NOMO-1 treated with dmso at 0.1 percent for 144 hours (cell line): ENCODE measurements around the gene ATG2B.

ENCODE experiments used
- DNase-seq: peaks from one replicate; lab custom pipeline; 2025; ENCODE audit not compliant: unreplicated experiment; lab: John Stamatoyannopoulos, UW

Gene ATG2B

DNA sequence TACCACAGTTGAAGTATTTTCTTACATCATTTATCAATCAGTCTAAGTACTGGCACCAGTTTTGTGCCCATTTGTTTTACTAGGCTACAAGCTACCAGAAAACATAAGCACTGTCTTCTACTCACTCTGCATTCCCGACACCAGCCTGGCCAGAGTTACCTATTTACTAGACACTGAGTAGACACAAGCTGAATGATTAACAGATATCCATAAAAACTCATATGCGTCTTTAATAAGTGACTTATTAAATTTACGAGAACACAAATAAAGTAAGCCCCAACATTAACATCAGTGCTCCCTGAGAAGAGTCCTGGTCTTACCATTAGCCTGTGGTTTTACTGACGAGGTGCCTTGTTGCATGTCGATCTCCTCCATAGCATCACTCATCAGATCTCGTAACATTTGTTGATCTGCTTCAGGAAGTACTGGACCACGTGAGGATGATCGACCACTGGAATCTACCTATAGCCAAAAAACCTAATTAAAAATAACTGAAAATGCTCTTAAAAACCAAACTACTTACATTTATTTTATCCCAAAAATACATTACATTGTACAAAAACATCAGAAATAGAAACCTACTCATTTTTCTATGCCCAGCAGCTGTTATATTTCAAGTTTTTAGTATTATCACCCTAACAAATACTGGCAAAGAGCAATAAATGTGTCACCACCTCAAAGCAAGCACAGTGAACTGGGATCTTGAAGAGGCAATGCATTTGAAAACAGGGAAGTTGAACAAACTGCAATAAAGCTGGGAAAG is 53.8 kb downstream of the ATG2B start:
- DNase-seq: no peak

DNA sequence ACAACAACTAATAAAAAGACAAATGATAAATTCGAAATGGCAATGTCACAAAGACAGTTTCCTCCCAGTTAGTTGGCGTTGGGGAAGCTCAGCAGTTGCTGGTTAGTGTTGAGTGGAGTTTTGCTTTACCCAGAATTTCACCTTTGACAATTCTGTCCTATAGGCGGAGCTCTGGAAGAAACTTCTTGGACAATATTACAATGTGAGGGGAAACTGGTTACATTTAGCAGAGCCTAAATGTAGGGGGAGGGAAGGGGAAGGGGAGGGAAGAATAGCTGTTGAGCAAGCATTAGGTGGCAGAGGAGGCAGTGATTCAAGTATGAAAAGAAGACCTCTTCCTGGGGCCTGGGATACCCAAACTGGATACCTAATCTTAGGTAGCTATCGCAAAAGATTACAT is 55.7 kb downstream of the ATG2B start:
- DNase-seq: no peak

DNA sequence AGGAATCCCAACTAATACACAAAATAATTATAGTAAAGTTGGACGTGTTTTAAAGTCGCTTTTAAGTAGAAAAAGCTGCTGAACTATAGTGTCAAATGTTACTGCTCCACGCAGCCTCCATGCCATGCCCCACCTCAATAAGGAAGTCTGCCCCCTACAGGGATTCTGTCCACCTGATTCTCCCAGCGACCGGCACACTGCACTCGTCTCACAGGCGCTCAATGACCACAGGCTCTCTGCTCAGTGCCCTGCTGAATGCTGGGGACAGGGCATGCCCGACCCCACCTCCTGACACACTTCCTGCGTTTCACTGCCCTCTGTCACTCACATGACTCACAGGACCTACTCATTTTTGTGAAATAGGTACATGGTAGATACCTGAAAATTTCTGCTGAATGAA is 58.2 kb downstream of the ATG2B start:
- DNase-seq: no peak

DNA sequence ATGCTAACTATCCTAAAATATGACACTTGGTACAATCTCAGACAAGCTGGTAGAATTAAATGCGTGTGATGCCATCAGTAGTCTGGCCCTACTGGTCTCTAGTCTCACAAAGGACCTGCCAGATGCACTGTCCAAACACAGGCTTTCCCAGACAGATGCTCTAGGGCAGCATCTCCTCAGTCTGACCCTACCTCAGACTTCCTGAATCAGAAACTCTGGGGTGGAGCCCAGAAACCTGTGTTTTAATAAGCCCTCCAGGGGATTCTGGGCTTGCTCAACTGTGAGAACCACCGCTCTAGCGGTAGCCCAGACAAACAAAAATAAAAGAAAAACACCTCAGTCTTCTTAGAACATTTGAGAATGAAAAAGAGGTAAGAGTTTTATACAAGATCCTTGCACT is 59.2 kb downstream of the ATG2B start:
- DNase-seq: no peak

DNA sequence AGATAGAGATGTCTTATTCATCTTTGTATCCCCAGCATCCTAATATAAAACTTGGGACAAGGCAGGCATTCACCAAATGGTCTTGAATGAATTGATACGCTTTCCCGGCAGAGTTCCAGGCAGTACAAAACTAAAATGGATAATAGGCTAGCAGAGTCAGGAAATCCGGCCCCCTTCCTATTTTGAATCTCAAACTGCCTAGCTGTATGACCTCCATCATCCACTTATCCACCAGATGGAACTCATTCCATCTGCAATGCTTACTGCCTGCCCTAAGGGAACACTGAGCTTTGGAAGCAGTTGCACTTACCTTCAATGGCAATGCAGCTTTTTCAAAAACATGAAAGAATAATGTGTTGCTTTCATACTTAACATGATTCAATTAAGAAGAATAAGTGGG is 63.7 kb downstream of the ATG2B start:
- DNase-seq: no peak

DNA sequence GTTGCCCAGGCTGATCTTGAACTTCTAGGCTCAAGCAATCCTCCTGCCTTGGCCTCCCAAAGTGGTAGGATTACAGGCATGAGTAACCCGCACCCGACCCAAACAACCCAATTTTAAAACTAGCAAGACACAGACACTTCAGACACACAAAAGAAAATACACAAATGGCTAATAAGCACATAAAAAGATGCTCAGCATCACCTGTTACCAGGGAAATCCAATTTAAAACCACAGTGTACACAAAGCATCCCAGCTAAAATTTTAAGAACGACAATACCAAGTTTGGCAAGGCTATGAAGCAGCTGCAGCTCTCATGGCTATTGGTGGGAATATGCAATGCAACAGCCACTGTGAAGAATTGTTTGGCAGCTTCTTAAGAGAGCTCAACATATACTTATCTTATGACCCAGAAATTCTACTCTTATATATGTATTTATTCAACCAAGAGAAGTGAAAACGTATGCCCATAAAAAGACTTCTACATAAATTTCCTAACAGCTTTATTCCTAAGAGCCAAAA is 65.1 kb downstream of the ATG2B start:
- no peak for DNase-seq

DNA sequence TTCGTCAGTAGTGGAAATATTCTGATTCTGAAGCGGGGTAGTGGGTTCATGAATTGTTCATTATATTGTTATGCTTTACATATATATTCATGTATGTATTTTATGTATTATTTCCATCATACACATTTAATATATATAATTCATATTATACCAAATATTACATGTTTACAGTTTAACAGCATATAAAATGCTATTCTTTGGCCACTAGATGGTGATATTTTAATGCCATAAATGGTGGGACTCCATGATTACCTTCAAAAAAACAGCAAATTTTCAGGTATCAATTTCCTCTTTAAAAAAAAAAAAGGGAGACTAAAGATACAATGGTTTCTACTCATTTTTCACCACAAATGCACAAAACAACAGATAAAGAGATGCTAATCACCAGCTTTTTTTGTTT is 66.1 kb downstream of the ATG2B start:
- DNase-seq: no peak

DNA sequence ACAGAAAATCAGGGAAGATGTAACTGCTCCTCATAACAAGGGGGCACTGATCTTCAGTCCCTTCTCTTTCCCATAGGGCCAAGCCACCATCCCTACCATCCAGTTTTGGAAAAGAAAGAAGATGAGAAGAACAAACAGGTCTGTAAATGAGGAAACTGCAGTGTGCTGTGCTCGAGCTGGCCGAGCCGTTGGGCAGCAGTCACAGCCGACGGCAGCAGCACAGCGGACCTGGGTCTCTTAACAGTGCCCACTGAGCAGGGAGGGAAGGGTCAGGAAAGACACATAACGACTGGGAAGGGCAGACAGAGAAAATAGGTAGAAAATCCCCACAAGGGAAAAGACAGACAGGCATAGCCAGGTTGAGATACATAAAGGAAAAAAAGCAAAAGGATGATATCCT is 68.9 kb downstream of the ATG2B start:
- DNase-seq: no peak

DNA sequence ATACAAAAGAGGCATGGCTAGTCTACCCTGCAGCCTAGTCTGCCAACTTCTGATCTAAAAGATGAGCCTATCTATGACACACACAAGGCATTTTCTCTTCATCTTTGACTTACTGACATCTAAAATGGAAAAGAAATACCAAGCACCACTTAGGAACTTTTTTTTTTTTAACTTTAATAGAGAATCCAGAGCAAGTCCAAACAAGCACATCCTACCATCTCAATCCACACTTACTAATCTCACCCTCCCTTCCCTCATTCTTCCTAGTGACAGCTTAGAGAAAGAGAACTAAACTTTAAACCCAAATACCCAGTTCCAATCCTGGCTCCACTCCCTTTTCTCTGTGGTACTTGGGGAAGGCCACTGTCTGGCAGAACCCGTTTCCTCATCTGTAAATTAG is 75.3 kb downstream of the ATG2B start:
- DNase-seq: no peak

DNA sequence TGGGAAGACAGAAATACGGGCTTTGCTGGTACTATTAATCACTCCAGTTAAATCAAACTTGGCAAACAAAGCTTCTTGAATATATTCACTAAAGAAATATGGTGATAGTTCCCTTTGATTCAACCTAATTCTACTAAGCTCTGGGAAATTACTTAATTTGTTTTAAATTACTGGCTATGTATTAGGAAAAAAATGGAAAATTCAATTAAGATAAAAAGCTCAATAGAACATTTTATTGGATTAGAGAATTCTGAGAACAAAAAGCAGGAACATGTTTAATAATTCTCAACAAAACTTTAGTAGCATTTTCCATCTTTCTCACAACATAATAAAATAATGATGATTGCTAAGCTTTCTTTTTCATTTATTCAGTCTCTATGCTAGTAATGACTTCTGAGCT is 76.9 kb downstream of the ATG2B start:
- DNase-seq: no peak

DNA sequence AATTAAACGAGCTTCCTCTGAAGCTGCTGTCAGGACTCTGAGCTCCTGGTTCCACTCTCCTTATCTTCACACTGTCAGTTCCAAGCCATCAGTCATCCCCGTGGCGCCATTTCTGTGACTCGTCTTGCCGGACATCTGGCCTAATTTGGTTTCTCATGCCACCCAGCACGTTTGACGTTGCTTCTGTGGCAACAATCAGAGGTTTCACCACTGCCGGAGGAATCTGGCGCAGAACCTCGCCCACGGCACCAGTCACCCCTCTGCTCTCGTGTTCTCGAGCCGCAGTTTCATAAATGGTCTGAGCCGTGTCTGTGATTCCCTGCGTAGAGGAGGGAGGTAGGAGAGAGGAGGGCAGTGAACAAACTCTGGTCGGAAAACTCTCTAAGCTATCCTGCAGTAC is 77.5 kb downstream of the ATG2B start:
- no peak for DNase-seq

DNA sequence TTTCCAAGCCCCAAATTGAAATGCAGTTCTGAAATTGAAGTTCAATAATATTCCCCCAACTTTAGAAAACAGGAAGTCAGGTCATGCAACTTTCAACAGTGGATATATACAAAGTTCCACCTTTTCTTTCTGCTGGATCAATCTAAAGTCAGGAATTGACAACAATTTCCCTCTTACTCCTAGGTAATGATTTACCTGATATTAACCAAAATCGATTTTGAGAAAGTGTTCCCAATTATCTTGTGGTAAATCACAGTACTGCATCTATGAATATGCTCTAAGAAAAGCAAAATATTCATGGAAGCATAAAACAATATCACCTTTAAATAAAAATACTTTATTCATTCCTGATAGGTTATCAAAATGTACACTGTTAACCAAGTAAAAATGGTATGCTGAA is 78.7 kb downstream of the ATG2B start:
- no peak for DNase-seq

DNA sequence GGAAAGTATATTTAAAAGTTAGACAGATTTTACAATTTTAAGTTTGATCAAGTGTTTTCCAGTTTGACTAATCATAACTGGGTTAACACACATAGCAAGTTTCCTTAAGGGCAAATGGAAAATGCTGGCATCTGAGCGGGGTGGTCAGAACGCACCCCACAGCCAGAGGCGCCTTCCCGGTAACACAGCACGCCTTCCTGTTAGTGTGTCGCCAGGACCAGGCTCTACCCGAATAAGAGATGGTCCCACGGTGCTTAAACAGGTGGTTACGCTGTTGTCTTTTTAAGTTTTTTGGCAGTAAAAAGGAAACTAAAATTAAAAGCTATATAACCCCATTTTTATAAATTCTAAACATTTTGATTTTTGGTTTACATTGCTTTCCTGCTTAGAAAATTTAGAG is 79.1 kb downstream of the ATG2B start:
- DNase-seq: no peak

DNA sequence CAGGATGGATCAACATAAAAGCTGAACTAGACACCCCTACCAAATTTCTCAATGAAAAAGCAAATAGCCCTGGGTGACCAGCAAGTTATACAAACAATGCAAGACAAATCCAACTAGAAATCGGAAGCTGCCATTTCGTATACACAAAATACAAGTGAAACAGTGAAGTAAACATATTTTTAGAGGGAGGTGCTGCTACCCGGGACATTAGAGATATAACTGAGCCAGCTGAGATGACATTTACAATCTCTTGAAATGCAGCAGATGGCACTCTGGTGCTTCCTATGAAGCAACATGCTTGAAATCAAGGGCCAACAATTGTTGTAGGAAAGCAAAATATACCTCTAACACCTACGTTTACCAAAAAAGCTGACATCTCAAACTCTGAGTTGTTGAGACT is 81.7 kb downstream of the ATG2B start:
- no peak for DNase-seq

DNA sequence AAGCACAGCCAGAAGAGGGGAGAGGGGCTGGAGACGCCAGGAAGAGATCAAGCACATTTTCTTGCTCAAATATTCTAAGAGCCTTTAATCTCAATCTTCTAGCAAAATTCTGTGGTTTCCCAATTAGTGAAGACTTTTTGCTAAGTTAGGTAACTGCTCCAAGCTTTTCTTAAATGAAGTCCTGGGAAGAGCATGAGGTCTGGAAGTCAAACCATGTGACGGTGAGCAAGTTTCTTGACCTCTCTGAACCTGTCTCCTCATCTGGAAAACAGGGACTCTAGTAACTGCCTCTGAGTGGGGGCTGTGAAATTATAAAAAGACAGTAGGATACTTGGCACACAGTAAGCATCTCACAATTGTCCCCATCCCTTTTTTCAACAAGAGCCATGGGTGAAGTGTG is 83.0 kb downstream of the ATG2B start:
- DNase-seq: no peak

DNA sequence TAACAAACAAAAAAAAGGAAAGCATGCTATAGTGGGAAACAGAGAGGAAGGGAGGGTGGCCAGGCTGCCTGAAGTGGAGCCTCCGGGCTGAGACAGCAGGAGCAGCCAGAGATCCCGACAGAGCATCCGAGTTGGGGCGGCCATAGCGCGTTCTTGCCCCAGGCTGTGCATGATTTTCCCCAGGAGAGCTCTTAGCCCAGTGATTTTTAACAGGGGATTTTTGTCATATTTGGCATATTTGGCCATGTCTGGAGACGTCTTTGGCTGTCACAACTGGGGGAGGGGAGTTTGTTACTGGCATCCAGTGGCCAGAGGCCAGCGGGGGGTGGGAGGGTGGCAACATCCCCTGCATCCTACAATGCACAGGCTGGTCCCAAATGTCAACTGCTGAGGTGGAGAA is 83.6 kb downstream of the ATG2B start:
- DNase-seq: no peak

DNA sequence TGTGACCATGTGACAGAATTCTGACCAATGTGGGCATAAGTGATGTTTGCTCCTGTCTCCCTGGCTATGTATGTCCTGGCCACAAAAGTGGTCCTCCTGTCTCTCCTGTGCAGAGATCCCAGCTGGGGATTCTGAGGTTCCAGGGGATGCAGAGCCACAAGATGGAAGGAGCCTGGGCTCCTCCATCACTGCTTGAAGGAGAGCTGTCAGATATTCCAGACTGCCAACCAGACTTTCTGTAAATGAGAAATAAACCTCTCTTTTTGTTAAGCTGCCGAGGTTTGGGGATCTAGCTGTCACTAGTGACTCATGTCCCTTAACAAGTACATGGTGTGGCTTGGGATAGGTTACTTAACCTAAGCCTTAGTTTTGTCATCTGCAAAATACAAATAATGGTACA is 85.3 kb downstream of the ATG2B start:
- DNase-seq: no peak

DNA sequence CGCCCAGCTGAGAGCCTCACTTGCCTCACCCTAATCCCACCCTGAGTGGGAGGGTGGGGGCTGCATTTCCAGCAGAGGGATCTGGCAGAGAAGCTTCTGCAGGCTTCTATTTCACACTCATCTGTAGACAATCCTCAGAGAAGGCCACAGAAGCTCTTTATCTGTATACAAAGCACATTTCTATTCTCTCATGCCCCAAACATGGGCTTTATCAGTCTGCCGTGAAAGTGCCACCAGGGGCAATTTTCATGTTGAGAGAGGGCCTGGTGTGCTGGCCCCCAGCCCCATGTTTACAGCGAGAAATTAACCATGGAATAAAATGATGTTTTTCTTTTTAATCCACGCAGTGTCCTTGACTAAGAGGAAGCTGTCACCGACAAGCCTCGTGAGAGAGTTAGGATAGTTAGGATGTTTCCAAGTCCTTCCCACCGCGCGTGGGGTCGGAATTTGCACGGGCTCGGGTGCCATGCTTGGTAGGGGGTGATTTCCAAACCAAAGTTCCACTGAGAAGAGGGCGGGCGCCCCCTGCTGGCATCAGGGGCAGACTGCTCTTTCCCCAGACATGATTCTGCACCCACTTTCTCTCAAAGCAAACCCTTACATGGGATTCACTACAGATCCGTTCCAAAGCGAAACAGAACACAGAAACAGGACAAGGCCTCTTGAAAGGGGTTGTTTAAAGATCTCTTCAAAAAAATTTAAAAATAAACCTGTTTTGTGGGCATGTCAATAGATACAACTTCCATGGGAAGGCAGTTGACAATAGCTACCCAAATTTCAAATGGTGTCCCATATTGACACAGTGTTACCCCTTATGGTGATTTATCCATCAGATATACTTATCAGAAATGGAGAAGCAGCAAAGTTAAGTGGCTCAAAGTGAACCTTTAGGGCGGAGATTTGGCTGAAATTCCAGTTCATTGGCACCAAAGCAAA is 87.7 kb downstream of the ATG2B start:
- no peak for DNase-seq

DNA sequence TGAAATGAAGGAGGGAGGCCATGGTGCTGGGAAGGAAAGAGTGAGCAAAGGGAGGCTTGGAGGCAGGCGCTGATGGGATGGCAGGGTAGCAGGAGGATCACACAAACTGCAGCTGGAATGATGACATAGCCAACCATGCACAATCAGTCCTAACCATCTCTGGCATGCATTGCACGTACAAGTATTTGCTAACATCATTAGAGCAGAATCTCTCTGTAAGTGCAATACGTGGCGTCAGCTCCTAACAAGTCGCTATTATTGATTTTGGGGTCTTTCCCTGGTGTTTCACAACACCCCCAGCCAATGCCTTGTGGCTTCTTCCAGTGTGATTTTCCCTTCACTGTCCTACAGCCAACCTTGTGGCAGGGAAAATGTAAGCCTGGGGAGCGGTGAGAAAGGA is 88.6 kb downstream of the ATG2B start:
- DNase-seq: no peak

DNA sequence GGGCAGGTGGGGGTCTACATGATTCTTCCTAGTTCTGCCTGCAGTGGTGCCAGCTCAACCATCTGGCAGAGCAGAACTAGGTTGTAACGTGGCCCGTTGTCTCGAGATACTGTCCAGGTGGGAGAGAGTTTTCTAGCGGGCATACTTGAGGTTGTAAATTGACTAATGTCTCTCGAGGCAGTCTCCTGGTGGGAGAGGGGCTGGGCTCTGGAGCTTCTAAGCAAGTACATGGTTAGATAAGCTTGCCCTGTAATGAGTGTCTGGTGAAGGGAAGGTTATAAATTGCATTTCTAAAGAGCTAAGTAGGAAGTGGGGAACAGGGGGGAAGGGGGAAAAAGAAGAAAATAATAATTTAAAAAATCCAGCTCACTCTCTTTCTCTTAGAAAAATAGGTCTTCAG is 89.0 kb downstream of the ATG2B start:
- no peak for DNase-seq

DNA sequence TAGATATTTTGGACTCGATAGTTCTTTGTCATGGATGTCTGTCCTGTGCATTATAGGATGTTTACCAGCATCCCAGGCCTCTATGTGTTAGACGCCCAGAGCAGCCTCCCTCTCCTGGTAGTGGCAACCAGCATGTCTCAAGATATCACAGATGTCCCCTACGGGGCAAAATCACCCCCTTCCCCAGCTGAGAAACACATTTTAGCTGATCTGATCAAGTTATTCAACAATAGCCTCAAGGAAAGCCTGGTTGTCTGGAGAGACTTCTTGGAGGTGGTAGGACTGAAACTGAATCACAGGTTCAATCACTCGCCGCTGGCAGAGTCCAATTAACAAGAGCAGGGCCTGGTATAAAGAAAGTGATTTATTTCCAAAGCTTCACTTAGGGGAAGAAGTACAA is 89.5 kb downstream of the ATG2B start:
- no peak for DNase-seq

DNA sequence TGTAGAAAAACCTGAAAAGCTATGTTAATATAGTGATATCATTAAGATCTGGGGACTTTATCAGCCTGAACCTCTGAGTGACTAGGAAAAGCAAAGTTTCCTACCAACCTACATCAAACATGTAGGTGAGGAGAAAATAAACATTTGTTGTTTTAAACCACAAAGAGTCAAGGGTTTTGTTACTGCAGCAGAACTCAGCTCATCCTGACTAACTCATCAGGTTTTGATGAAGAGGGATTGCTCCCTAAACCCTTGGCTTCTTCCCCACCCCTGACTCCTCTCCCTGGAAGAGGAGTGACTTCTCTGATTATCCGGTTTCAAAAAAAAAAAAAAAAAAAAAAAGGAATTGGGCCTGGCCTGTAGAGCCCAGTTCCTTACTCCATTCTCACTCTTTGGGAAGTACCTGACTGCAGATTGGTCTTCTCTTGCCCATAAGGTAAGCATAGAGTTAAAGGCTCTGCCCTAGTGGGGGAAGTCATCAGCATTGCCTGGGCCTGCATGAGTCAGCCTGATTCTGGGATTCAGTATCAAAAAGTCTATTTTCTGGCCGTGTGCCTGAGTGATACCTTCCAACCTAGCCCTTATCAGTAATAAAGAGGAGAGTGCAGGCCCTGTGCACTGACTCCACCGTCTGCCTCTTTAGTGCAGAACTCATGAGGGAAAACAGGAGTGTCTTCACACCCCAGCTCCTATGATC is 90.2 kb downstream of the ATG2B start:
- no peak for DNase-seq
